ENCODE results near the gene ADI1.
"Not testable (repeated sequence)": the region's sequence is repeated elsewhere in the genome, so short reads cannot be mapped to it uniquely, and the experiment has no call there.

The ADI1 gene

GRCh38 chr2:3448441-3448911, 70.9 kb downstream of the ADI1 start:
- not testable (repeated sequence) for DNase-seq (ENCODE audit: low read depth)

GRCh38 chr2:3447789-3448317, 71.5 kb downstream of the ADI1 start:
- DNase-seq (ENCODE audit: low read depth) = no peak
